OCI-LY7 (cell line): ENCODE results near the gene CIB2. TPM values are rescaled to one million over a fixed set of nuclear protein-coding genes. Genes with fewer than 3 reads are reported as not detected.

Source experiments
- BruUV-seq: library from RNA; stranded (reverse); fragments of 400-500 nt; replicated peaks from 2 replicates; lab custom pipeline; 2021; lab: Mats Ljungman, UMichigan
- CTCF ChIA-PET: fragments of 300-600 bp; sonication (Branson Sonifier 250); formaldehyde crosslinking; loops from one replicate; lab custom pipeline; 2022; ENCODE audit warnings: antibody characterized with exemption; ENCODE audit not compliant: unreplicated experiment; lab: Charles Lee
- POLR2A ChIA-PET: fragments of 300-600 bp; sonication (Branson Sonifier 250); formaldehyde crosslinking; loops from one replicate; lab custom pipeline; 2022; ENCODE audit warnings: antibody characterized with exemption; lab: Charles Lee
- DNase-seq: peaks from one replicate; pipeline ENCODE4 v3.0.0-alpha.2; 2015; ENCODE audit warnings: low spot score
- H2AFZ ChIP-seq: fragments of 200-600 bp; sonication (generic), shearing (Covaris generic); 2 replicates; pipeline ENCODE4 v1.6.1; 2014; ENCODE audit warnings: mild to moderate bottlenecking, antibody characterized with exemption, low read length, moderate library complexity
- H3K27ac ChIP-seq: fragments of 200-600 bp; sonication (generic); 2 replicates; pipeline ENCODE4 v1.5.1; 2014; ENCODE audit warnings: mixed run types, low read depth, mild to moderate bottlenecking, moderate library complexity, low read length, inconsistent platforms; ENCODE audit not compliant: poor library complexity, severe bottlenecking
- H3K36me3 ChIP-seq: fragments of 200-600 bp; sonication (generic); 2 replicates; pipeline ENCODE4 v1.6.1; 2014; ENCODE audit warnings: mild to moderate bottlenecking, antibody characterized with exemption, low read length, moderate library complexity, mixed read lengths; ENCODE audit not compliant: insufficient read depth
- H3K4me1 ChIP-seq: fragments of 200-600 bp; sonication (generic); 2 replicates; pipeline ENCODE4 v1.5.1; 2014; ENCODE audit warnings: mild to moderate bottlenecking, low read length; ENCODE audit not compliant: insufficient read depth, poor library complexity, severe bottlenecking
- H3K4me2 ChIP-seq: fragments of 200-600 bp; sonication (generic); 2 replicates; pipeline ENCODE4 v1.6.1; 2014; ENCODE audit warnings: mild to moderate bottlenecking, low read length
- H3K4me3 ChIP-seq: fragments of 200-600 bp; sonication (generic); 2 replicates; pipeline ENCODE4 v1.5.1; 2014; ENCODE audit warnings: mild to moderate bottlenecking, low read depth, low read length; ENCODE audit not compliant: poor library complexity, severe bottlenecking
- H3K79me2 ChIP-seq: fragments of 200-600 bp; sonication (generic); 2 replicates; pipeline ENCODE4 v1.6.1; 2016; ENCODE audit warnings: low read depth, mild to moderate bottlenecking, low read length, moderate library complexity, mixed read lengths; ENCODE audit not compliant: insufficient read depth
- H3K9me2 ChIP-seq: fragments of 200-600 bp; sonication (generic); 2 replicates; pipeline ENCODE4 v1.6.1; 2016; ENCODE audit warnings: mild to moderate bottlenecking, low read length, mixed read lengths; ENCODE audit not compliant: insufficient read depth
- H3K9me3 ChIP-seq: fragments of 200-600 bp; sonication (generic); 2 replicates; pipeline ENCODE4 v1.6.1; 2014; ENCODE audit warnings: mild to moderate bottlenecking, mixed run types, low read length, mixed read lengths
- H4K20me1 ChIP-seq: fragments of 200-600 bp; sonication (generic); 2 replicates; pipeline ENCODE4 v1.6.1; 2014; ENCODE audit warnings: mild to moderate bottlenecking, antibody characterized with exemption, low read length, moderate library complexity, mixed read lengths; ENCODE audit not compliant: insufficient read depth
- EZH2phosphoT487 ChIP-seq: fragments of 200-600 bp; sonication (generic); IDR thresholded peaks from 2 replicates; pipeline ENCODE4 v1.6.1; 2018; ENCODE audit warnings: low read depth, borderline replicate concordance, mild to moderate bottlenecking, mixed run types, antibody characterized with exemption, low read length, moderate library complexity, mixed read lengths
- intact Hi-C: fragments of 100-400 bp; cut with micrococcal nuclease; formaldehyde crosslinking; loops from one replicate; pipeline ENCODE4 v1.10.0; 2022; ENCODE audit not compliant: unreplicated experiment
- small RNA-seq: library from RNA; depleted of rRNA; stranded (forward); fragments of <200 nt; gene quantifications from one replicate; pipeline ENCODE3, GENCODE V24; 2014
- total RNA-seq, 2 experiments: library from RNA; depleted of rRNA in 1 of 2; stranded (reverse); fragments of >200 nt in 1 of 2; shearing (Covaris generic) in 1 of 2; gene quantifications; 2 replicates each; pipeline ENCODE4 v1.2.3, GENCODE V29; 2014 to 2022
- TF ChIP-seq, protein P1 (sequence below): fragments of 200-600 bp; sonication (generic); conservative IDR thresholded peaks from 2 replicates; pipeline ENCODE4 v1.5.1; 2014; ENCODE audit warnings: mild to moderate bottlenecking, antibody characterized with exemption, low read length, moderate library complexity, mixed read lengths

CIB2 gene
- total RNA-seq, 2 experiments from 2014 or later = 0.36 to 5.0 TPM

DNA sequence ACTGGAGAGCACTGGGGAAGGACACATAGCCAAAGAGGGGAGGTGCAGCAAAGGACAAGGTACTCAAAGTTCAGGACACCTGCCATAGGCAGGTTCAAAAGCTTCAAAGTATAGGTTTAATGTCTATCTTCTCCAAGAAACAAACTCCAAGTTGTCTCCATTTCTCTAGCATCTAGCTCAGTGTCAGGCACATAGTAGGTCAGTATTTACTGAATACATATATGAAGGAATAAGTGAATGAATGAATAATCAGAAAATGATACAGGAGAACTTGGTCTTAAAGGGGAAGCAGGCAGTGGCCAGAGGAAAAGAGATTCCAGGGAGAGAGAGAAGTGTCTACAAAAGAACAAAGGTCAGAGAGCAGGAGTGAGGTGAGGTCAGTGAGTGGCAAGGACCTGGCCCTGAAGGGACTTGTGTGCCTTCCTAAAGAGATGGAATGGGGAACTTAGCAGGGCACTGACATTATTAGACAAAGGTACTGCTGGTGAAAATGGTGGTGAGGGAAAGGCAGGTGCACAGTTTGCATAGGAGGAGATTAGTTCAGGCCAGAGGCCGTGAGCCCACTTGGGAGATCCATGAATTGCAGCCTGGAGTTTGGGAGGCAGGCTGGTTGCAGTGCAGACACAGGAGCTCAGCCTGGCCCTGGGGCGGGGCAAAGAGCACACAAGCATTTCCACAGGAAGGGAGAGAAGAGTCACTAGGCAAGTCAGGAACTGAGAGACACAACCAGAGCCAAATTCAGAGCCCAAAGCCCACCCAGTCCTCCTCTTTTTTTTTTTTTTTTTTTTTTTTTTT lies 75.1 kb downstream of the CIB2 start:
- H4K20me1 ChIP-seq = no peaks in the 10 kb centered on the region
- no TSS peak for BruUV-seq
- H3K9me3 ChIP-seq = no peaks in the 10 kb centered on the region
- peak overlapping the region; percentile 81 for H3K27ac ChIP-seq
- H3K9me2 ChIP-seq = no peaks in the 10 kb centered on the region
- no peak for TF ChIP-seq EZH2phosphoT487
- TF ChIP-seq, protein P1, sequence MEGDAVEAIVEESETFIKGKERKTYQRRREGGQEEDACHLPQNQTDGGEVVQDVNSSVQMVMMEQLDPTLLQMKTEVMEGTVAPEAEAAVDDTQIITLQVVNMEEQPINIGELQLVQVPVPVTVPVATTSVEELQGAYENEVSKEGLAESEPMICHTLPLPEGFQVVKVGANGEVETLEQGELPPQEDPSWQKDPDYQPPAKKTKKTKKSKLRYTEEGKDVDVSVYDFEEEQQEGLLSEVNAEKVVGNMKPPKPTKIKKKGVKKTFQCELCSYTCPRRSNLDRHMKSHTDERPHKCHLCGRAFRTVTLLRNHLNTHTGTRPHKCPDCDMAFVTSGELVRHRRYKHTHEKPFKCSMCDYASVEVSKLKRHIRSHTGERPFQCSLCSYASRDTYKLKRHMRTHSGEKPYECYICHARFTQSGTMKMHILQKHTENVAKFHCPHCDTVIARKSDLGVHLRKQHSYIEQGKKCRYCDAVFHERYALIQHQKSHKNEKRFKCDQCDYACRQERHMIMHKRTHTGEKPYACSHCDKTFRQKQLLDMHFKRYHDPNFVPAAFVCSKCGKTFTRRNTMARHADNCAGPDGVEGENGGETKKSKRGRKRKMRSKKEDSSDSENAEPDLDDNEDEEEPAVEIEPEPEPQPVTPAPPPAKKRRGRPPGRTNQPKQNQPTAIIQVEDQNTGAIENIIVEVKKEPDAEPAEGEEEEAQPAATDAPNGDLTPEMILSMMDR = no peak
- peak overlapping the region; percentile 45 for H3K4me3 ChIP-seq
- DNase-seq = no peak
- CTCF ChIA-PET = interaction anchor here (0.7 to 1.0 kb wide), 2 partner anchors 9 to 22 kb away, joined by 3 read pairs; partner anchors contain the start of gene TBC1D2B
- H3K4me2 ChIP-seq = peak overlapping the region; percentile 75
- peaks cover 95% of the 10 kb centered on the region for H3K4me1 ChIP-seq
- no peak overlapping the region for H2AFZ ChIP-seq
- peaks cover 28% of the 10 kb centered on the region; the same call in 1 of the 2 replicates for H3K36me3 ChIP-seq
- intact Hi-C loops = no loop called here
- H3K79me2 ChIP-seq = peaks cover 72% of the 10 kb centered on the region
- POLR2A ChIA-PET = interaction anchor here (0.7 to 5.6 kb wide), 5 partner anchors 8 to 499 kb away, joined by 3 to 53 read pairs (median 4); no protein-coding TSS in a partner anchor

DNA sequence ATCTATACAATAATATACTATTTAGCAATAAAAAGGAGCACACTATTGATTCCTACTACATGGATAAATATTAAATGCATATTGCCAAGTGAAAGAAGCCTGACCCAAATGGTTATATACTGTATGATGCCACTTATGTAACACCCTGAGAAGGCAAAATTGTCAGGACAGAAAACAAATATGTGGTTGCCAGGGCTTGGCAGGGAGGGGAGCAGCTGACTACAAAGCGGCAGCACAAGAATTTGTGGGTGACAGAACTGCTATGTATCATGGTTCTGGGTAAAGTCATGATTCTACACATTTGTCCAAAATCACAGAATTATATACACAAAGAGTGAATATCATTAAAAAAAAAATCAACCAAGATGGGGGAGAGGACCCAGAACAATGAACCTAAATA lies 76.3 kb downstream of the CIB2 start:
- peaks cover 100% of the 10 kb centered on the region for H3K4me1 ChIP-seq
- H3K27ac ChIP-seq = peak overlapping the region; percentile 81
- H3K9me2 ChIP-seq = no peaks in the 10 kb centered on the region
- no peaks in the 10 kb centered on the region for H4K20me1 ChIP-seq
- DNase-seq = no peak
- POLR2A ChIA-PET = interaction anchor here (1.1 to 1.6 kb wide), 2 partner anchors 8 to 15 kb away, joined by 4 to 5 read pairs; no protein-coding TSS in a partner anchor
- intact Hi-C loops = no loop called here
- H3K4me3 ChIP-seq = no peak overlapping the region
- TF ChIP-seq EZH2phosphoT487 = no peak
- TF ChIP-seq, protein P1 = no peak
- CTCF ChIA-PET = no interaction called here
- peaks cover 71% of the 10 kb centered on the region; the same call in 1 of the 2 replicates for H3K79me2 ChIP-seq
- H3K4me2 ChIP-seq = no peak overlapping the region
- peaks cover 40% of the 10 kb centered on the region; the same call in 1 of the 2 replicates for H3K36me3 ChIP-seq
- BruUV-seq = no TSS peak
- H3K9me3 ChIP-seq = no peaks in the 10 kb centered on the region
- no peak overlapping the region for H2AFZ ChIP-seq

Small RNA genes lying within 50 kb of the gene (small RNA-seq; reads per million reads assigned to genes)
- not detected for gene RF00092

Other genes with a start within 250 kb of the CIB2 start
- gene TBC1D2B, start 53.7 kb downstream of the CIB2 start, total RNA-seq (2014; rRNA removed; shearing (Covaris generic)) = 22.8 and 30.9 TPM in 2 replicates
- 38.2 and 41.5 TPM in 2 replicates for gene TBC1D2B, start 53.7 kb downstream of the CIB2 start, total RNA-seq (2022)
- gene SH2D7, start 38.9 kb downstream of the CIB2 start, total RNA-seq (2014; rRNA removed; shearing (Covaris generic)) = not detected in 2 replicates
- not detected in 2 replicates for gene SH2D7, start 38.9 kb downstream of the CIB2 start, total RNA-seq (2022)
- gene IDH3A, start 17.9 kb upstream of the CIB2 start, total RNA-seq (2014; rRNA removed; shearing (Covaris generic)) = 47.0 and 84.6 TPM in 2 replicates
- 128 and 140 TPM in 2 replicates for gene IDH3A, start 17.9 kb upstream of the CIB2 start, total RNA-seq (2022)
- gene ACSBG1, start 103.1 kb upstream of the CIB2 start, total RNA-seq (2014; rRNA removed; shearing (Covaris generic)) = 0.31 and 0.41 TPM in 2 replicates
- 0.30 and 0.52 TPM in 2 replicates for gene ACSBG1, start 103.1 kb upstream of the CIB2 start, total RNA-seq (2022)
- not detected in 2 replicates for gene DNAJA4, start 133.1 kb upstream of the CIB2 start, total RNA-seq (2014; rRNA removed; shearing (Covaris generic))
- gene DNAJA4, start 133.1 kb upstream of the CIB2 start, total RNA-seq (2022) = not detected in 2 replicates
- gene SKIC8, start 168.2 kb upstream of the CIB2 start, total RNA-seq (2014; rRNA removed; shearing (Covaris generic)) = 57.4 and 66.8 TPM in 2 replicates
- 53.5 and 59.8 TPM in 2 replicates for gene SKIC8, start 168.2 kb upstream of the CIB2 start, total RNA-seq (2022)
- not detected in 2 replicates for gene CRABP1, start 208.9 kb upstream of the CIB2 start, total RNA-seq (2014; rRNA removed; shearing (Covaris generic))
- gene CRABP1, start 208.9 kb upstream of the CIB2 start, total RNA-seq (2022) = not detected in 2 replicates